Gastrocnemius medialis (tissue), 4 donors: ENCODE results near the gene MEIKIN.

ENCODE experiments used
- POLR2A ChIP-seq, 2 donors: fragments of 450-650 bp; IDR thresholded peaks; one replicate each; pipeline ENCODE4 v1.6.1; 2017; ENCODE audit warnings: antibody characterized with exemption in 2 of 2, mild to moderate bottlenecking in 2 of 2, moderate library complexity in 2 of 2
- TF ChIP-seq, protein P1 (sequence below), 5 experiments: fragments of 450-650 bp in 3 of 5; fragments of 200-600 bp in 2 of 5; sonication (generic) in 2 of 5; IDR thresholded peaks in 4 of 5; conservative IDR thresholded peaks in 1 of 5; 1 replicate in 4 of 5; 2 replicates in 1 of 5; pipeline ENCODE4 v1.5.1; 2016 to 2019; ENCODE audit warnings: antibody characterized with exemption in 5 of 5, mild to moderate bottlenecking in 3 of 5, moderate library complexity in 3 of 5

GRCh38 chr5:131994533-131995226 is 49.2 kb upstream of the MEIKIN start:
- TF ChIP-seq, protein P1, sequence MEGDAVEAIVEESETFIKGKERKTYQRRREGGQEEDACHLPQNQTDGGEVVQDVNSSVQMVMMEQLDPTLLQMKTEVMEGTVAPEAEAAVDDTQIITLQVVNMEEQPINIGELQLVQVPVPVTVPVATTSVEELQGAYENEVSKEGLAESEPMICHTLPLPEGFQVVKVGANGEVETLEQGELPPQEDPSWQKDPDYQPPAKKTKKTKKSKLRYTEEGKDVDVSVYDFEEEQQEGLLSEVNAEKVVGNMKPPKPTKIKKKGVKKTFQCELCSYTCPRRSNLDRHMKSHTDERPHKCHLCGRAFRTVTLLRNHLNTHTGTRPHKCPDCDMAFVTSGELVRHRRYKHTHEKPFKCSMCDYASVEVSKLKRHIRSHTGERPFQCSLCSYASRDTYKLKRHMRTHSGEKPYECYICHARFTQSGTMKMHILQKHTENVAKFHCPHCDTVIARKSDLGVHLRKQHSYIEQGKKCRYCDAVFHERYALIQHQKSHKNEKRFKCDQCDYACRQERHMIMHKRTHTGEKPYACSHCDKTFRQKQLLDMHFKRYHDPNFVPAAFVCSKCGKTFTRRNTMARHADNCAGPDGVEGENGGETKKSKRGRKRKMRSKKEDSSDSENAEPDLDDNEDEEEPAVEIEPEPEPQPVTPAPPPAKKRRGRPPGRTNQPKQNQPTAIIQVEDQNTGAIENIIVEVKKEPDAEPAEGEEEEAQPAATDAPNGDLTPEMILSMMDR (IDR thresholded peaks at IDR 0.05 in 4 of 5, conservative IDR thresholded peaks at IDR 0.05 in 1 of 5) = no peak
- no peak for TF ChIP-seq POLR2A (IDR thresholded peaks at IDR 0.05)
